NCI-H1092 treated with DMSO at 0.1 percent for 48 hours (cell line): Measurements from ENCODE around the gene HBG2.
"Not testable (repeated sequence)": the region's sequence is repeated elsewhere in the genome, so short reads cannot be mapped to it uniquely, and the experiment has no call there.

Source experiments
- DNase-seq: peaks from one replicate; lab custom pipeline; 2025; lab: John Stamatoyannopoulos, UW

The HBG2 gene

GRCh38 chr11:5281596-5281995, 27.0 kb upstream of the HBG2 start:
- no peak for DNase-seq

DNA sequence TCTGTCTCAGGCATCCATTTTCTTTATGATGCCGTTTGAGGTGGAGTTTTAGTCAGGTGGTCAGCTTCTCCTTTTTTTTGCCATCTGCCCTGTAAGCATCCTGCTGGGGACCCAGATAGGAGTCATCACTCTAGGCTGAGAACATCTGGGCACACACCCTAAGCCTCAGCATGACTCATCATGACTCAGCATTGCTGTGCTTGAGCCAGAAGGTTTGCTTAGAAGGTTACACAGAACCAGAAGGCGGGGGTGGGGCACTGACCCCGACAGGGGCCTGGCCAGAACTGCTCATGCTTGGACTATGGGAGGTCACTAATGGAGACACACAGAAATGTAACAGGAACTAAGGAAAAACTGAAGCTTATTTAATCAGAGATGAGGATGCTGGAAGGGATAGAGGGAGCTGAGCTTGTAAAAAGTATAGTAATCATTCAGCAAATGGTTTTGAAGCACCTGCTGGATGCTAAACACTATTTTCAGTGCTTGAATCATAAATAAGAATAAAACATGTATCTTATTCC, 26.1 kb upstream of the HBG2 start:
- no peak for DNase-seq

- DNase-seq: no peak
Measured at GRCh38 chr11:5279471-5280090, 25.0 kb upstream of the HBG2 start.

- no peak for DNase-seq
Measured at GRCh38 chr11:5277807-5278382, 23.3 kb upstream of the HBG2 start.

DNA sequence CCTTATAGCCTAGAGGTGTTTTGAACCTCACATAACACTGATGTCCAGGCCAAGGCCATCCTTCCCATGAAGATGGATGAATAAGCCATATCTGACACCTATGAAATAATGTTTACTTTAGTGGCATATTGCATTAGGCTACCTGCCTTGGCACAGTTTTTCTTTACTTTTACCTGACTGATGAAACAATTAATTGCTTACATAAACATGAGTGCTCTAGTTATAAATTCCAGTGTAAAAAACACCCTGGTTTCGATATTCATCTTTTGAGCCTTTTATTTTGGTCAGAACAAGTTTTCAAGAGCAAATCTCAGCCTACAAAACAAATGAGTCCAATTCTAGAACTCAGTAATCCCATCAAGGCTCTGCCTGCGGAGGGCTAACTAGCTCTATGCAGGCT, 22.1 kb upstream of the HBG2 start:
- no peak for DNase-seq

DNA sequence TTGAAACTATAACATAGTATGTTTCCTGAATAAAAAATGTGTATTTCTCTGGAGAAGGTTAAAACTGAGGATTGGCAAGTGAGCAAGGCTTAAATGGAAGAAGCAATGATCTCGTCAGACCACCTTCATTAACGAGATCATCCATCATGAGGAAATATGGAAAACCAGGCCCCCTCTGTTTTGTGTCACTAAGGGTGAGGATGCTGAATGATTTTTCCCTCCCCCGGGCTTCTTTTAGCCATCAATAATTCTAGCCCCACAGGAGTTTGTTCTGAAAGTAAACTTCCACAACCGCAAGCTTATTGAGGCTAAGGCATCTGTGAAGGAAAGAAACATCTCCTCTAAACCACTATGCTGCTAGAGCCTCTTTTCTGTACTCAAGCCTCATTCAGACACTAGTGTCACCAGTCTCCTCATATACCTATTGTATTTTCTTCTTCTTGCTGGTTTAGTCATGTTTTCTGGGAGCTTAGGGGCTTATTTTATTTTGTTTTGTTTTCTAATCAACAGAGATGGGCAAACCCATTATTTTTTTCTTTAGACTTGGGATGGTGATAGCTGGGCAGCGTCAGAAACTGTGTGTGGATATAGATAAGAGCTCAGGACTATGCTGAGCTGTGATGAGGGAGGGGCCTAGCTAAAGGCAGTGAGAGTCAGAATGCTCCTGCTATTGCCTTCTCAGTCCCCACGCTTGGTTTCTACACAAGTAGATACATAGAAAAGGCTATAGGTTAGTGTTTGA, 21.0 kb upstream of the HBG2 start:
- no peak for DNase-seq

DNA sequence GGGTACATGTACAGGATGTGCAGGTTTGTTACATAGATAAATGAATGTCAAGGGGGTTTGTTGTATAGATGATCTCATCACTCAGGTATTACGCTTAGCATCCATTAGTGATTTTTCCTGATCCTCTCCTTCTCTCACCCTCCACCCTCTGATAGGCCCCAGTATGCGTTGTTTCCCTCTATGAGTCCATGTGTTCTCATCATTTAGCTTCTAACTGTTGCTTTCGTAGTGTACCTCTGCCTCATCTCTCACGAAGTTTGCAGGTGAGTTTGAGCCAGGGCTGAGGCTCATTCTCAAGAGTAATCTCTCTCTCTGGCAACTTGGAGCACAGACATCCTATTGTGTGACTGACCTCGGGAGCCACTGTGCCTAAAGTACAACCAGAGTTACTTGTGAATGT, 19.8 kb upstream of the HBG2 start:
- DNase-seq: no peak

GRCh38 chr11:5272395-5273017, 17.9 kb upstream of the HBG2 start:
- no peak for DNase-seq

DNA sequence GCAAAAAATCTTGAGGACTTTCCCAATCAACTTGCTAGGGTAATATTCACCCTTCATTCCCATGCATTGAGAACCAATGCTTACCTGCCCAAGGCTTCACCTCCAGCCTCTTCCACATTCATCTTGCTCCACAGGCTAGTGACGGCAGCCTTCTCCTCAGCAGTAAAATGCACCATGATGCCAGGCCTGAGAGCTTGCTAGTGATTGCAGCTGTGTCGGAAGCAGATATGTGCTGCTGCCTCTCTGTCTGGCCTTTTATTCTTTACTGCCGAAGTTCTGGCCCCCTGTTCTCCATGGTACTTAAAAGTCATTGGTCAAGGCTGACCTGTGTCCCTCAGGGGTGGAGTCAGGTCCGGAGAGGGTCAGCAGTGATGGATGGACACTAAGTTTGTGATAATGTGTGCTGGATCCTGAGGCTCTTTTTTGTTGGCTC, 15.2 kb upstream of the HBG2 start, which contains the start of gene HBE1:
TSS of gene HBE1 (minus strand) at position 231 of the 433 bp plus-strand sequence. CDS start at position 176, 55 bp downstream.
- no peak for DNase-seq

DNA sequence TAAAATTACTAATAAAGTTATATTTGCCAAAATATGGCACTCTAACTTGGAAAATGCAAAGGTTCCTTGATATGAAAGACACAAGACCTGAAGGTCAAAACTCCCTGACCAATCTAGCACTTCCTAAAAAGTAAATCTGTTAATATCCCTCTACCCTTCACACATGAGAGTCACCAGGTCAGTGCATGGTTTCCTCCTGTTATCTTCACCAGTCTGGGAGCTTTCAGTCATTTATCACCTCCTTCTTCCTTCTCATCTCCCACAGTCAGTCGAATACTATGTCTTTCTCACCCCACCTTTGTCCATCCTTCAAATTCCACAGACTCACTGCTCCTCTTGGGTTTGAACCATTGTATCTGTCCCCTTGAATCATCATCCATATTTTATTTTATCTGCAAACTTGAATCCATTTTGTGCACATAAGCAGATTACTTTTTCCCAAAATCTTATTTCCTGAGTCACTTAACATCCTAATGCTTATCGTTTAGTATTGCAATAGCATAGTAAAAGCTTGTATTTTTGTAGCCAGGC, 12.5 kb upstream of the HBG2 start:
- DNase-seq: no peak

- no peak for DNase-seq
Measured at GRCh38 chr11:5266609-5267008, 12.0 kb upstream of the HBG2 start.

DNA sequence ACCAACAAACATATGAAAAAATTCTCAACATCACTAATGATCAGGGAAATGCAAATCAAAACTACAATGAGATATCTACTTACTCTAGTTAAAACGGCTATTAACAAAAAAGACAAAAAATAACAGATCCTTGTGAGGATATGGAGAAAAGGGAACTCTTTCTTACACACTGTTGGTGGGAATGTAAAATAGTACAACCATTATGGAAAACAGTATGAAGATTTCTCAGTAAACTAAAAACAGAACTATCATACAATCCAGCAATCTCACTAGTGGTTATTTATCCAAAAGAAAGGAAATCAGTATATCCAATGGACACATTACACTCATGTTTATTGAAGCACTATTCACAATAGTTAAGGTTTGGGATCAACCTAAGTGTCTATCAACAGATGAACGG, 11.3 kb upstream of the HBG2 start:
- DNase-seq: no peak

DNA sequence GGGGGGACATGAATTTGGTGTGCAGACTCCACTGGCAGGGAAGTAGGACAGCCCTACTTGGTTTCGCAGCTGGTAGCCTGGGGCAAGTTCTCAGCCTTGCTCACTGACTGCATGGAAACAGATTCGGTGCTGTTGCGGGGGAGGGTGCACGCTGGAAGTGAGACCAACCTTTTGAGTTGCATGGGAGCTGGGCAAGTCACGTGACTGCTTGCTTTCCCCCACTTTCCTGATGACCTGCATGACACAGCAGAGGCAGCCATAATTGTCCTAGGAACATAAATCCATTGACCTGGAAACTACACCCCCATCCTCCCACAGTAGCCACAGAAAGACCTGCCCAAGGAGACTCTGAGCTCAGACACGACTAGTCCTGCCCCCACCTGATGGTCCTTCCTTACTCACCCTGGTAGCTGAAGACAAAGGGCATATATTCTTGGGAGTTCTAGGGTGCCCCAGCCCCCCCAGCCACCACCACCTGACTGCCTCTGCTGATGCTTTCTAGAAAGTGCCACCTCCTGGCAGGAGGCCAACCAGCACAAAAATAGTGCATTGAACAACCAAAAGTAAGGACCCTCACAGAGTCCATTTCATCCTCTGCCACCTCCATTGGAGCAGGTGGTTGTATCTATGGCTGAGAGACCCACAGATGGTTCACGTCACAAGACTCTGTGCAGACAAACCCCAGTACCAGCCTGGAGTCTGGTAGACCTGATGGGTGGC, 4.1 kb upstream of the HBG2 start:
- no peak for DNase-seq

DNA sequence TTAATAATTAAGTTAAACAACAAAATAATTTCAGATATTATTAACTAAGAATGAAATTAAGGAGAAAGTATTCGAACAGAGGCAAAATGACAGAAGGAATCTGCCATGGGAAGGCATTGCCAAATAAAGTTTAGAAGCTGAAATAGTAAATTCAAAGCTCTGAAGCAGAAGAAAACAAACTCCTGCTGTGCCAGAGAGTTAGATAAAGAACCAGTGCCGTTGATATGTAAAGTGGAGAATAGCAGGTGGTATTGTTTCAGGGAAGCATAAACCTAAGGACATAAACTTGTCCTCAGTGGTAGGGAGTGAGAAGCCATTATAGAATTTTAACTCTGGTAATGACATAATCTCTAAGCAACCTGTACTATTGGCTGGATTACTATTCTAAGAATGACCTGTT, 2.7 kb upstream of the HBG2 start:
- DNase-seq: no peak

GRCh38 chr11:5254023-5254422, 558 bp downstream of the HBG2 start:
- not testable (repeated sequence) for DNase-seq

DNA sequence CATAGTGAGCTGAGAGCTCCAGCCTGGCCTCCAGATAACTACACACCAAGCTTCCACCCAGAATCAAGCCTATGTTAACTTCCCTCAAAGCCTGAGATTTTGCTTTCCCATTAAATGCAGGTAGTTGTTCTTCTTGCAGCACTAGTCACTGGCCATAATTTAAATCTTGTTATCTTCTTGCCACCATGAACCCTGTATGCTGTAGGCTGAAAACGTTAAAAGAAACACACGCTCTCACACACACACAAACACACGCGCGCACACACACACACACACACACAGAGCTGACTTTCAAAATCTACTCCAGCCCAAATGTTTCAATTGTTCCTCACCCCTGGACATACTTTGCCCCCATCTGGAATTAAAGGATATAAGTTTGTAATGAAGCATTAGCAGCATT, 1.1 kb downstream of the HBG2 start:
- DNase-seq: not testable (repeated sequence)

- no peak for DNase-seq
Measured at GRCh38 chr11:5252919-5253265, 1.7 kb downstream of the HBG2 start.

DNA sequence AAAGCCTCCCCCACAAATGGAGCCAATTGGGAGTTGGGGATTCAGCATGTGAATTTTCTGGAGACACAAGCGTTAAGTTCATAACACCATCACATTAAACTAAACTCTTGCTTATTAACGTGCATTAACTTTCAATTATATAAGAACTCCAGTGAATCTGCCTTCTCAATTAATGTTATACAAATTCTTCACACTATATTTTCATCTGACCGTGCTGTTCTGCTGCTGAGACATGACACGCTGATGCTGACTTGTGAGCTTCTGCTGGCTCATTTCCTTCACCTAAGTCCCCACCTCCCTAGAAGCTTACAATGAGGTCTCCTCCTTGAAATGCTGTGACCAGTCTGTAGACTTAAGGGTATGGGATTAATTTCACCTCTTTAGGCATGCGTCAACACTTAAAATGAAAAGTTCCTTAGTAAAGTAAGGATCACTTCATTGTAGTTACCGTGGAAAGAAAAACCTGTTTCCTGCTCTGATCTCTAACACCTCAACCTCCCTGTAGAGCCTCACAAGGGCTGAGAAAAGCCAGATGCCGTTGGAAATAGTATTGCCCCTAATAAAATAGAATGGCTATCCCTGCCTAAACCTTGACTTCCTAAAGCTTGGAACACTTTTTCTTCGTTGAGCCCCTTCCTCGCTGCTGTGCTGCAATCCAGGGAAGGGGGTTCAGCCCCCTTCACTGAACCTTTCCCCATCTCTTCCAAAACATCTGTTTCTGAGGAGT, 2.2 kb downstream of the HBG2 start:
- no peak for DNase-seq

DNA sequence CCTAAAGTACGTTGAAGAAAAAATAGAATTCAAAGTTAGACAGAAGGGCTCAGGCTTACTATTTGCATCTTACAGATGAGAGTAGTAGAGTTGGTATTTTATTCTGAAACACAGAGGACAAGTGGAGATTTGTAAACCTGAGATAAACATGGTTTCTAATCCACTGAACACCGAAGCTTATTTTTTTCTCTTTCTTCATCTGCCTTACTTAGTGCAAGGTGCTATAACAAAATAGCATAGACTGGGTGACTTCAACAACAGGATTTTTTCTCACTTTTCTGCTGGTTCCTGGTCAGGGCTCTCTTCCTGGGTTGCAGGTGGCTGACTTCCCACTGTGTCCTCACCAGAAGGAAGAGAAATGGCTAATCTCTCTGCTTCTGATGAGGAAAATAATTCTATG, 2.8 kb downstream of the HBG2 start:
- DNase-seq: no peak

DNA sequence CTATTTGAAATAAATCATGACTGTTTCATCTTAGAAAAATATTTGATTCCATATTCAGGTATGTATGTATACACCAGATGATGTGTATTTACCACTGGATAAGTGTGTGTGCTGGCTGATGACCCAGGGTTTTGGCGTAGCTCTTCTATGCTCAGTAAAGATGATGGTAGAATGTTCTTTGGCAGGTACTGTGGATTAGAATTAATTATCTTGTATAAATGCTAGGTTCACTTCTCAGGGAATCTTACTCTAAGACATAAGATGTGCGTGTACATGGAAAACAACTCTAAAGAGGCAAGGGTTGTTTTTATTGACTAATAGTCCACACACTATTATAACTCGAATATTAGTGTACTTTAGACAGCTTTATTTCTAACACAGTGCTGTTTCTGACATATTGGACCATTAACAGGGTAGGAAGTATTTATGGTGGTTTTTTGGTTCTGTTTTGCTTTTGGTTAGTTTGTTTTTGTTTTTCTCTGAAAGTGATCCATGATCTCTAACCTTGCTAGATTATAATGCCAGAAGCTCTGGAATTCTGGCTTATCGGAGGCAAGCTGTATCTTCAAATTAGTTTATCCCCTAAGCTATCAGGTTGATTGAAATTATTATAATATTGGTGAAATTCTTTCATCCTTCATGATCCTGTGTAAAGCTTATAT, 3.9 kb downstream of the HBG2 start:
- DNase-seq: no peak
